Lower leg skin (tissue), 3 donors: ENCODE results near the gene NFASC.

Experiments used
- CTCF ChIP-seq, 3 donors: fragments of 450-650 bp; IDR thresholded peaks; one replicate each; pipeline ENCODE4 v1.5.1; 2016; ENCODE audit warnings: antibody characterized with exemption in 3 of 3, mild to moderate bottlenecking in 3 of 3, moderate library complexity in 2 of 3
- POLR2A ChIP-seq, 2 donors: fragments of 450-650 bp; IDR thresholded peaks; one replicate each; pipeline ENCODE4 v1.6.1; 2016 to 2017; ENCODE audit warnings: antibody characterized with exemption in 2 of 2, mild to moderate bottlenecking in 1 of 2, moderate library complexity in 1 of 2

GRCh38 chr1:204894606-204895005 is 23.9 kb downstream of the NFASC start:
- TF ChIP-seq CTCF (IDR thresholded peaks at IDR 0.05) = no peak
- TF ChIP-seq POLR2A (IDR thresholded peaks at IDR 0.05) = no peak
